Peyer's patch (tissue), 4 donors: ENCODE measurements around the gene CRHR2. TPM values are rescaled to one million over a fixed set of nuclear protein-coding genes. Genes with fewer than 3 reads are reported as not detected.

Source experiments
- DNase-seq, 3 donors: peaks; one replicate each; pipeline ENCODE4 v3.0.0-alpha.2; 2017 to 2019
- H3K27ac ChIP-seq, 4 donors: fragments of 200-600 bp; sonication (generic); one replicate each; pipeline ENCODE4 v1.5.1; 2016 to 2019
- H3K27me3 ChIP-seq, 2 donors: fragments of 200-600 bp; sonication (generic); one replicate each; pipeline ENCODE4 v1.5.1; 2019
- H3K36me3 ChIP-seq, 3 donors: fragments of 200-600 bp; sonication (generic); one replicate each; pipeline ENCODE4 v1.5.1; 2016 to 2019
- H3K4me1 ChIP-seq, 4 donors: fragments of 200-600 bp; sonication (generic); one replicate each; pipeline ENCODE4 v1.5.1; 2016 to 2019
- H3K4me3 ChIP-seq, 4 donors: fragments of 200-600 bp; sonication (generic); 1 replicate in 3 of 4; 2 replicates in 1 of 4; pipeline ENCODE4 v1.5.1; 2016 to 2019; ENCODE audit warnings: mild to moderate bottlenecking in 1 of 4
- H3K9me3 ChIP-seq, 4 donors: fragments of 200-600 bp; sonication (generic); one replicate each; pipeline ENCODE4 v1.5.1; 2016 to 2019; ENCODE audit warnings: mild to moderate bottlenecking in 1 of 4
- POLR2A ChIP-seq, 2 donors: fragments of 450-650 bp; IDR thresholded peaks; one replicate each; pipeline ENCODE4 v1.5.1; 2017; ENCODE audit warnings: antibody characterized with exemption in 2 of 2, mild to moderate bottlenecking in 2 of 2, moderate library complexity in 2 of 2
- total RNA-seq, 4 donors: library from RNA; depleted of rRNA; stranded (reverse); fragments of >200 nt; gene quantifications; one replicate each; pipeline ENCODE4 v1.1.0, GENCODE V29; 2016
- TF ChIP-seq, protein P1 (sequence below), 6 experiments: fragments of 450-650 bp in 4 of 6; fragments of 200-600 bp in 2 of 6; sonication (generic) in 1 of 6; IDR thresholded peaks; one replicate each; pipeline ENCODE4 v1.5.1; 2017 to 2019; ENCODE audit warnings: antibody characterized with exemption in 6 of 6, mild to moderate bottlenecking in 3 of 6, moderate library complexity in 1 of 6

The CRHR2 gene
- not detected for total RNA-seq

GRCh38 chr7:30682212-30683083 is at the start of gene CRHR2:
CRHR2 (minus strand) TSS chr7:30682456; CDS start chr7:30682280, 176 bp downstream.
- TF ChIP-seq, protein P1, sequence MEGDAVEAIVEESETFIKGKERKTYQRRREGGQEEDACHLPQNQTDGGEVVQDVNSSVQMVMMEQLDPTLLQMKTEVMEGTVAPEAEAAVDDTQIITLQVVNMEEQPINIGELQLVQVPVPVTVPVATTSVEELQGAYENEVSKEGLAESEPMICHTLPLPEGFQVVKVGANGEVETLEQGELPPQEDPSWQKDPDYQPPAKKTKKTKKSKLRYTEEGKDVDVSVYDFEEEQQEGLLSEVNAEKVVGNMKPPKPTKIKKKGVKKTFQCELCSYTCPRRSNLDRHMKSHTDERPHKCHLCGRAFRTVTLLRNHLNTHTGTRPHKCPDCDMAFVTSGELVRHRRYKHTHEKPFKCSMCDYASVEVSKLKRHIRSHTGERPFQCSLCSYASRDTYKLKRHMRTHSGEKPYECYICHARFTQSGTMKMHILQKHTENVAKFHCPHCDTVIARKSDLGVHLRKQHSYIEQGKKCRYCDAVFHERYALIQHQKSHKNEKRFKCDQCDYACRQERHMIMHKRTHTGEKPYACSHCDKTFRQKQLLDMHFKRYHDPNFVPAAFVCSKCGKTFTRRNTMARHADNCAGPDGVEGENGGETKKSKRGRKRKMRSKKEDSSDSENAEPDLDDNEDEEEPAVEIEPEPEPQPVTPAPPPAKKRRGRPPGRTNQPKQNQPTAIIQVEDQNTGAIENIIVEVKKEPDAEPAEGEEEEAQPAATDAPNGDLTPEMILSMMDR (IDR thresholded peaks at IDR 0.05) = peak in 3 of 6 experiments; percentile 20 to 27 (median 23)
- no peak for TF ChIP-seq POLR2A (IDR thresholded peaks at IDR 0.05)
- peaks cover 4 to 15% (median 7%) of the 10 kb centered on the region in 4 donors for H3K4me1 ChIP-seq
- no peaks in the 10 kb centered on the region for H3K9me3 ChIP-seq
- DNase-seq = no peak
- H3K27me3 ChIP-seq = peaks cover 0 to 17% of the 10 kb centered on the region in 2 donors
- H3K4me3 ChIP-seq = peak within 1 kb of the TSS; percentile 19 to 51 (median 47)
- H3K27ac ChIP-seq = no peak within 1 kb of the TSS
- no peaks in the 10 kb centered on the region for H3K36me3 ChIP-seq

DNA sequence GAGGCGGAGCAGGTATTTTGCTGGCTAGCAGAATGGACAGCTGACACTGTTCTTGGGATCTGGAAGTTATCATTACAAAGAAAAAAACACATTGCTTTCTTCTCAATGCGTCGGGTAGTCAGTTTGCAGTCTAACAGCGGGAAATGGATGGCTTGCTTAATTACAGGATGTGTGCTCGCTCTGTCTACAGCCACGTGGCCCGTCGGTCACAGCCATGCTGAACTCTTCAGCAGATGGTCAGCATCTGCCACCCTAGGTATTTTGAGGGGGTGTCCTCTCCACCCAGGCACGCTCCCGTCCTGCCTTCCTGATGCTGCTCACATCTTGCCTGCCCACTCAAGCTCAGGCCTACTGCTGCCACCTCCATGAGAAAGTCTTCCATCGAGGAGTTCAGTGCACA is 49.3 kb upstream of the CRHR2 start:
- Histone ChIP-seq H3K9me3 (no peaks in the 10 kb centered on the region), H3K27me3 (no peaks in the 10 kb centered on the region), H3K27ac (no peak overlapping the region), H3K4me1 (no peaks in the 10 kb centered on the region), H3K36me3 (no peaks in the 10 kb centered on the region), H3K4me3 (no peak overlapping the region)
- no peak for TF ChIP-seq POLR2A (IDR thresholded peaks at IDR 0.05)
- TF ChIP-seq, protein P1 (IDR thresholded peaks at IDR 0.05) = no peak
- no peak for DNase-seq

- no peaks in the 10 kb centered on the region for H3K27me3 ChIP-seq
- H3K4me1 ChIP-seq = no peaks in the 10 kb centered on the region
- H3K36me3 ChIP-seq = no peaks in the 10 kb centered on the region
- TF ChIP-seq, protein P1 (IDR thresholded peaks at IDR 0.05) = no peak
- no peak for TF ChIP-seq POLR2A (IDR thresholded peaks at IDR 0.05)
- no peaks in the 10 kb centered on the region for H3K9me3 ChIP-seq
- H3K27ac ChIP-seq = no peak overlapping the region
- no peak for DNase-seq
- H3K4me3 ChIP-seq = no peak overlapping the region
Observed at GRCh38 chr7:30730996-30731395, 48.7 kb upstream of the CRHR2 start.

- no peaks in the 10 kb centered on the region for H3K27me3 ChIP-seq
- H3K36me3 ChIP-seq = no peaks in the 10 kb centered on the region
- DNase-seq = no peak
- H3K4me1 ChIP-seq = no peaks in the 10 kb centered on the region
- TF ChIP-seq, protein P1 (IDR thresholded peaks at IDR 0.05) = no peak
- no peak for TF ChIP-seq POLR2A (IDR thresholded peaks at IDR 0.05)
- no peaks in the 10 kb centered on the region for H3K9me3 ChIP-seq
- H3K27ac ChIP-seq = no peak overlapping the region
- no peak overlapping the region for H3K4me3 ChIP-seq
Observed at GRCh38 chr7:30730097-30730496, 47.8 kb upstream of the CRHR2 start.

- H3K36me3 ChIP-seq = no peaks in the 10 kb centered on the region
- TF ChIP-seq, protein P1 (IDR thresholded peaks at IDR 0.05) = no peak
- no peak for TF ChIP-seq POLR2A (IDR thresholded peaks at IDR 0.05)
- no peak for DNase-seq
- H3K27me3 ChIP-seq = no peaks in the 10 kb centered on the region
- H3K4me3 ChIP-seq = no peak overlapping the region
- H3K9me3 ChIP-seq = no peaks in the 10 kb centered on the region
- H3K4me1 ChIP-seq = no peaks in the 10 kb centered on the region
- no peak overlapping the region for H3K27ac ChIP-seq
Observed at GRCh38 chr7:30729642-30730041, 47.4 kb upstream of the CRHR2 start.
